Activated CD4-positive, alpha-beta T cell treated with anti-CD3 and anti-CD28 coated beads, Interleukin-2, amount 10 ng/mL, durations not matched to agents 24 days and 14 days (primary cell): ENCODE results near the gene LRRC49. TPM values are rescaled to one million over a fixed set of nuclear protein-coding genes. Genes with fewer than 3 reads are reported as not detected.
"Not testable (repeated sequence)": the region's sequence is repeated elsewhere in the genome, so short reads cannot be mapped to it uniquely, and the experiment has no call there.

Source experiments
- DNase-seq: peaks from one replicate; pipeline ENCODE4 v3.0.0; 2022
- H3K27ac Mint-ChIP-seq: one replicate; pipeline ENCODE4 v1.8.0; 2022; ENCODE audit warnings: mild to moderate bottlenecking, mixed read lengths
- H3K27me3 Mint-ChIP-seq: one replicate; pipeline ENCODE4 v1.8.0; 2022; ENCODE audit warnings: mixed read lengths
- H3K36me3 Mint-ChIP-seq: one replicate; pipeline ENCODE4 v1.8.0; 2022; ENCODE audit warnings: low read depth, mild to moderate bottlenecking, mixed read lengths
- H3K4me1 Mint-ChIP-seq: one replicate; pipeline ENCODE4 v1.8.0; 2021; ENCODE audit warnings: mixed read lengths
- H3K4me3 Mint-ChIP-seq: one replicate; pipeline ENCODE4 v1.8.0; 2022; ENCODE audit warnings: mild to moderate bottlenecking, moderate library complexity, mixed read lengths
- H3K9me3 Mint-ChIP-seq: one replicate; pipeline ENCODE4 v1.8.0; 2021; ENCODE audit warnings: mixed read lengths
- intact Hi-C: fragments of 100-400 bp; cut with micrococcal nuclease; formaldehyde crosslinking; loops from one replicate; pipeline ENCODE4 v1.15.1; 2023
- total RNA-seq: library from RNA; stranded (reverse); gene quantifications from 2 replicates; pipeline ENCODE4 v1.2.3, GENCODE V29; 2022

LRRC49 gene
- total RNA-seq, 1 donor from 2014 or later = not detected

GRCh38 chr15:70956201-70956995 lies 63.8 kb downstream of the LRRC49 start:
- H3K4me1 Mint-ChIP-seq = no peaks in the 10 kb centered on the region
- H3K36me3 Mint-ChIP-seq = no peaks in the 10 kb centered on the region
- no peak overlapping the region for H3K27ac Mint-ChIP-seq
- intact Hi-C loops = no loop called here
- no peak for DNase-seq
- no peaks in the 10 kb centered on the region for H3K9me3 Mint-ChIP-seq
- no peak overlapping the region for H3K4me3 Mint-ChIP-seq
- peaks cover 7% of the 10 kb centered on the region for H3K27me3 Mint-ChIP-seq

- H3K36me3 Mint-ChIP-seq = no peaks in the 10 kb centered on the region
- H3K4me1 Mint-ChIP-seq = no peaks in the 10 kb centered on the region
- intact Hi-C loops = no loop called here
- H3K4me3 Mint-ChIP-seq = no peak overlapping the region
- peaks cover 4% of the 10 kb centered on the region for H3K27me3 Mint-ChIP-seq
- H3K9me3 Mint-ChIP-seq = no peaks in the 10 kb centered on the region
- DNase-seq = no peak
- no peak overlapping the region for H3K27ac Mint-ChIP-seq
Observed at GRCh38 chr15:70962084-70962483, 69.5 kb downstream of the LRRC49 start.

DNA sequence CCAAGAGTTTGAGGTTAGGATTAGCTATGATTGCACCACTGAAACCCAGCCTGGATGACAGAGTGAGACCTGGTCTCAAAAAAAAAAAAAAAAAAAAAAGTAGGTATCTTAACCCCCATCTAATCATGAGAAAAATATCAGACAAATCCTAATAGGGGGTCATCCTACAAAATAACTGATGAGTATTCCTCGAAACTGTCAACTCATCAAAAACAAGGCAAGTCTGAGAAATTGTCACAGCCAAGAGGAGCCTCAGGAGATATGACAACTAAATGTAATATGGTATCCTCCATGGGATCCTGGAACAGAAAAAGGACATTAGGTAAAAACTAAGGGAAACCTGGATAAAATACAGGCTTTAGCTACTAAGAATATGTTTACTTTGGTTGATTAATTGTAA lies 70.6 kb downstream of the LRRC49 start:
- Mint-ChIP-seq H3K27ac (no peak overlapping the region), H3K27me3 (peaks cover 4% of the 10 kb centered on the region), H3K36me3 (no peaks in the 10 kb centered on the region), H3K4me1 (no peaks in the 10 kb centered on the region), H3K4me3 (no peak overlapping the region), H3K9me3 (no peaks in the 10 kb centered on the region)
- intact Hi-C loops = no loop called here
- no peak for DNase-seq

GRCh38 chr15:70964058-70964457 lies 71.4 kb downstream of the LRRC49 start:
- DNase-seq = no peak
- Mint-ChIP-seq H3K27me3 (peaks cover 4% of the 10 kb centered on the region), H3K27ac (no peak overlapping the region)

DNA sequence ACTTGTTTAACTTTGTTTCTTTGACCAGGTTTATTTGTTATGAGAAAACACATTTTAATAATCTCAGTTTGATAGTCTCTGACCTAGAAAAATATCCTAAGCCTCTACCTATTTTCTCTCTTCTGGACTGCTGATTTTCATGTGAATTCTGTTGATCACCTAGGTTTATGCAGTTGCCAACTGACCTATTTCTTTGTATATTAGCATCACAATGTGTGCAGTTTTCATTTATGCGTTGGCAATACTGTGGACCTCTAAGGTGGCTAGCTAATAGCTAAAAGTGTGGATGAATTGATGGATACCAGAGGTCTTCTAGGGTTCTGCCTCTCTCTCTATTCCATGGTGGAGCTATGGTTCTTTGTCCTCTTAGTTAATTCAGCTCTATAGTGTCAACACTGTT lies 72.1 kb downstream of the LRRC49 start:
- no peaks in the 10 kb centered on the region for H3K36me3 Mint-ChIP-seq
- no peak overlapping the region for H3K4me3 Mint-ChIP-seq
- H3K27me3 Mint-ChIP-seq = peaks cover 5% of the 10 kb centered on the region
- intact Hi-C loops = no loop called here
- H3K27ac Mint-ChIP-seq = no peak overlapping the region
- no peaks in the 10 kb centered on the region for H3K9me3 Mint-ChIP-seq
- no peaks in the 10 kb centered on the region for H3K4me1 Mint-ChIP-seq
- DNase-seq = no peak

More at GRCh38 chr15:70964058-70964457, 71.4 kb downstream of the LRRC49 start:
- no peak overlapping the region for H3K4me3 Mint-ChIP-seq
- no peaks in the 10 kb centered on the region for H3K4me1 Mint-ChIP-seq
- H3K9me3 Mint-ChIP-seq = no peaks in the 10 kb centered on the region
- intact Hi-C loops = no loop called here
- H3K36me3 Mint-ChIP-seq = no peaks in the 10 kb centered on the region

DNA sequence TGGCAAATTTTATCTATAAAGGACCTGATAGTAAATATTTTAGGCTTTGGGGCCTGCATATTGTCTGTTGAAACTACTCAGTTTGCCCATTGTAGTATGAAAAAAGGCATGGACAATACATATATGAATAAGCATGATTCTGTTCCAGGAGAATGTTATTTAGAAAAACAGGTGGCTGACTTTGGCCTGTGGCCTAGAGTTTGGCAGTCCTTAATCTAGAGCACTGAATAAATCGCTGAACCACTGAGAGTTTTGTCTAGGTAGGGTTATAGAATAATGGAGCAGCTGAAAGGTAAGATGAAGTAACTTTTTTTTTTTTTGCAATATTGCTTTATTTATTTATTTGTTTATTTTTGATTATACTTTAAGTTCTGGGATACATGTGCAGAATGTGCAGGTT lies 75.0 kb downstream of the LRRC49 start:
- Mint-ChIP-seq H3K36me3 (no peaks in the 10 kb centered on the region), H3K27me3 (peaks cover 3% of the 10 kb centered on the region), H3K27ac (no peak overlapping the region), H3K9me3 (no peaks in the 10 kb centered on the region), H3K4me3 (no peak overlapping the region), H3K4me1 (no peaks in the 10 kb centered on the region)
- no peak for DNase-seq
- intact Hi-C loops = no loop called here

DNA sequence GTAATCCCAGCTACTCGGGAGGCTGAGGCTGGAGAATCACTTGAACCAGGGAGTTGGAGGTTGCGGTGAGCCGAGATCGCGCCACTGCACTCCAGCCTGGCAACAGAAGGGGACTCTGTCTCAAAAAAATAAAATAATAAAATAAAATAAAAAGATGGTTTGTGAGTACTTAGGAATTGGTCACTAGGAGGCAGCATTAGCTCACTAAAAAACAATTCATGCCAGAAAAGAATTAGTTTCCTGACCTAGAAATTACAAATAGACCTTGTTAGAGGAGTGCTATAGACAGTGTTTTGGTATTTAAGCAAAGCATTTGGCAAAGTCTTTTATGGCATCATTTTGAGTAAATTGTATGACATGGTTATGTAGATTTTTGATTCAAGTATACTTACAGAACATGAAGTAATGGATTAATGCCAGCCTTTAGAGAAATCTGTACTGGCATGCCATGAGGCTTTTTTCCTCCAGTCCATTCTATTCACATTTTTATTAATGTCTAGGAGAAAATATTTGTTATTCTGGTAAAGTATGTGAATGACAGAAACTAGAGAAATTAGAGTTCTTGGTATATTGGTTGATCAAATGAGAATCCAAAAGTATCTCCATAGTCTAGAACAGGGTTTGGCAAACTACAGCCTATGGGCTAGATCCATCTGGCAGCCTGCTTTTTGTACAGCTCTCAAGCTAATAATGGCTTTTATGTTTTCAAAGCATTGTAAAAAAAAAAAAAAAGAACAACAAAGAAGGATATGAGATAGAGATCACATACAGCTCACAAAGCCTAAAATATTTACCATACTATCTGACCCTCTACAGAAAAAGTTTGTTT lies 81.6 kb downstream of the LRRC49 start:
- H3K27me3 Mint-ChIP-seq = peaks cover 8% of the 10 kb centered on the region
- DNase-seq = no peak
- H3K4me3 Mint-ChIP-seq = no peak overlapping the region
- intact Hi-C loops = no loop called here
- H3K4me1 Mint-ChIP-seq = no peaks in the 10 kb centered on the region
- no peak overlapping the region for H3K27ac Mint-ChIP-seq
- no peaks in the 10 kb centered on the region for H3K9me3 Mint-ChIP-seq
- no peaks in the 10 kb centered on the region for H3K36me3 Mint-ChIP-seq

DNA sequence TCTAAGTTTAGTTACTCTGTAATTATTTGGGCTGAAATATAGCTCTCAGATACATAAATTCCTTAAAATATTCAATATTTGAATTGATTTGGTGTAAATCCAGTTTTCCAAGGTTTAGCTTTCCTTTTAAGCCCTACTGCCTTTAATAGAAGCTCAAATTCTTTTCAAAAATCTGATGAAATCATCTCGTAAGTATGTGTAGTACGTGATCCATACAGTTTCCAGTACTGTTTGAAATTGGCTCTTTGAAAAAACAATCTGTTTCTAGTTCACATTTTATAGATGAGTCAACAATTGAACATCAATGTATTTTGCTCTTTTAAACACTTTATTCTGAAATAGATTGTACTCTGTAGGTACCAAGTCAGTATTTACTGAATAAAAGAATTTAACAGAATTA lies 84.2 kb downstream of the LRRC49 start:
- peaks cover 8% of the 10 kb centered on the region for H3K27me3 Mint-ChIP-seq
- DNase-seq = no peak
- H3K4me1 Mint-ChIP-seq = no peaks in the 10 kb centered on the region
- H3K36me3 Mint-ChIP-seq = no peaks in the 10 kb centered on the region
- no peaks in the 10 kb centered on the region for H3K9me3 Mint-ChIP-seq
- intact Hi-C loops = no loop called here
- H3K4me3 Mint-ChIP-seq = no peak overlapping the region
- H3K27ac Mint-ChIP-seq = no peak overlapping the region

- H3K4me3 Mint-ChIP-seq = no peak overlapping the region
- peaks cover 22% of the 10 kb centered on the region for H3K27me3 Mint-ChIP-seq
- no peak for DNase-seq
Observed at GRCh38 chr15:70995383-70995970, 102.9 kb downstream of the LRRC49 start.

DNA sequence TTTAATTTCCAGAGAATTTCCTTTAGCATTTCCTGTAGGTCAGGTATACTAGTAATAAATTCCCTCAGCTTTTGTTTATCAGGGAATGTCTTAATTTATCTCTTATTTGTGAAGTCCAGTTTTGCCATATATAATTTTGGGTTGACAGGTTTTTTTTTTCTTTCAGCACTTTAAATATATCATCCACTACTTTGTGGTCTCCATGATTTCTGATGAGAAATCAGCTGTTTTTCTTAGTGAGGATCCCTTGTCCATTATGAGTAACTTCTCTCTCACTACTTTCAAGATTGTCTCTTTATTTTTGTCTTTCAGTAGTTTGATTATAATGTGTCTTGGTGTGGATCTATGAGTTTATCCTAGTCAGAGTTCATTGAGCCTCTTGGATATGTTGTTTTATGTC lies 105.7 kb downstream of the LRRC49 start:
- intact Hi-C loops = no loop called here
- H3K27ac Mint-ChIP-seq = no peak overlapping the region
- H3K36me3 Mint-ChIP-seq = no peaks in the 10 kb centered on the region
- peaks cover 22% of the 10 kb centered on the region for H3K27me3 Mint-ChIP-seq
- H3K9me3 Mint-ChIP-seq = peaks cover 11% of the 10 kb centered on the region
- no peaks in the 10 kb centered on the region for H3K4me1 Mint-ChIP-seq
- H3K4me3 Mint-ChIP-seq = no peak overlapping the region
- DNase-seq = no peak

More at GRCh38 chr15:70995383-70995970, 102.9 kb downstream of the LRRC49 start:
- Mint-ChIP-seq H3K9me3 (peaks cover 11% of the 10 kb centered on the region), H3K27ac (no peak overlapping the region), H3K36me3 (no peaks in the 10 kb centered on the region), H3K4me1 (no peaks in the 10 kb centered on the region)
- intact Hi-C loops = no loop called here

DNA sequence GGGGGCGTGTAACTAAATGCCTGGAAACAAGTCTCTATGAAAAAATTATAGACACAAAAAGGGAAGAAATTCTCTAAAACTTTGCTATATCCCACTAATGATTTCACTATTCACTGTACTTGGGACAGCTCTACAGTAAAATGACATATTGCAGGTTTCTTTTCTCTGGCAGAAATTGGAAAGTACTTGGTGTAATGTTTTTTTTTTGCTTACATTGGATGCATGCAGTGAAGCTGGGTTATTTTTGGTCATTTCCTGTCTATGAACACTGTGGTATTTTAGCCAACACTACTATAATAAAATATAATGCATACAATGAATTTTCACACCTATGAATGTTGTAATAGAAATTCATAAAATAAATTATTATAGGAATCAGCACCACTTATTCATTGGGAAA lies 109.7 kb downstream of the LRRC49 start:
- peaks cover 22% of the 10 kb centered on the region for H3K27me3 Mint-ChIP-seq
- peaks cover 11% of the 10 kb centered on the region for H3K9me3 Mint-ChIP-seq
- no peak overlapping the region for H3K27ac Mint-ChIP-seq
- H3K36me3 Mint-ChIP-seq = no peaks in the 10 kb centered on the region
- intact Hi-C loops = no loop called here
- H3K4me3 Mint-ChIP-seq = no peak overlapping the region
- H3K4me1 Mint-ChIP-seq = no peaks in the 10 kb centered on the region
- DNase-seq = no peak

GRCh38 chr15:71003319-71003718 lies 110.7 kb downstream of the LRRC49 start:
- Mint-ChIP-seq H3K9me3 (peaks cover 8% of the 10 kb centered on the region), H3K4me3 (no peak overlapping the region), H3K36me3 (no peaks in the 10 kb centered on the region), H3K27ac (no peak overlapping the region), H3K4me1 (no peaks in the 10 kb centered on the region), H3K27me3 (peaks cover 21% of the 10 kb centered on the region)
- intact Hi-C loops = no loop called here
- DNase-seq = no peak

DNA sequence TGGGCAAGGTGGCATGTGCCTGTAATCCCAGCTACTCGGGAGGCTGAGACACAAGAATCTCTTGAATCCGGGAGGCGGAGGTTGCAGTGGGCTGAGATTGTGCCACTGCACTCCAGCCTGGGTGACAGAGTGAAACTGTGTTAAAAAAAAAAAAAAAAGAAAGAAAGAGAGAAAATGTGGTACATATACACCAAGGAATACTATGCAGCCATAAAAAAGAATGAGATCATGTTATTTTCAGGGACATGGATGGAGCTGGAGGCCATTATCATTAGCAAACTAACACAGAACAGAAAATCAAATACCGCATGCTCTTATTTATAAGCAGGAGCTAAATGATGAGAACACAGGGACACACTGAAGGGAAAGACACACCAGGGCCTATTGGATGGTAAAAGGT lies 111.9 kb downstream of the LRRC49 start:
- intact Hi-C loops, H3K9me3 Mint-ChIP-seq, H3K36me3 Mint-ChIP-seq, H3K4me1 Mint-ChIP-seq, H3K27ac Mint-ChIP-seq, DNase-seq, H3K4me3 Mint-ChIP-seq: not testable (repeated sequence)
- H3K27me3 Mint-ChIP-seq = peaks cover 21% of the 10 kb centered on the region

- no peak for DNase-seq
- Mint-ChIP-seq H3K27me3 (peaks cover 18% of the 10 kb centered on the region), H3K4me1 (no peaks in the 10 kb centered on the region), H3K27ac (no peak overlapping the region), H3K4me3 (no peak overlapping the region), H3K36me3 (no peaks in the 10 kb centered on the region), H3K9me3 (no peaks in the 10 kb centered on the region)
- intact Hi-C loops = no loop called here
Observed at GRCh38 chr15:71005895-71006294, 113.3 kb downstream of the LRRC49 start.
